AG08395 (cell line): ENCODE measurements around the gene ZNF22.
A peak's percentile ranks its signal among the peaks of the same experiment; 100 is the strongest.

Source experiments
- DNase-seq: peaks from one replicate; pipeline ENCODE4 v3.0.0; 2012; ENCODE audit warnings: mixed read lengths, low spot score

Gene ZNF22

GRCh38 chr10:44965104-44965503 is 35.6 kb upstream of the ZNF22 start:
- no peak for DNase-seq

DNA sequence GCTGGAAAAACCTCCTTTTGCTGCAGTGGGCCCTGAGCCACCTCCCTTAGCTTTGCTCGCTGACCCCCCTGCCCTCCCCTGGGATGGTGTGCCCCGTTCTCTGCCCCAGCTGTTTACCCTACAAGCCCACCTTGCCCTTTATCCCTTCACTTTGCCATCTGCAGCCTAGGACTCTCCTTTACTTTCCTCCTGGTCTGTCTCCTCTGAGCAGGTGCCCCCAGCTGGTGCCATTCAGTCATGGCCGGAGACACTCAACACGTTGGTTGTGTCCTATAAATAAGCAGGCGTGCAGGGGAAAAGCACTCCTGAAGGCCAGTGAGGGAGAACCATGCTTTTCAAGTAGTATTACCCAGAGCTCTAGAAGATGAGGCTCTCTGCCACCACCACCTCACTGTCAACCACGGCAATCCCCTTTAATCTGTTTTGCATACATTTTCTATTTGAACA is 35.0 kb upstream of the ZNF22 start:
- DNase-seq: no peak

DNA sequence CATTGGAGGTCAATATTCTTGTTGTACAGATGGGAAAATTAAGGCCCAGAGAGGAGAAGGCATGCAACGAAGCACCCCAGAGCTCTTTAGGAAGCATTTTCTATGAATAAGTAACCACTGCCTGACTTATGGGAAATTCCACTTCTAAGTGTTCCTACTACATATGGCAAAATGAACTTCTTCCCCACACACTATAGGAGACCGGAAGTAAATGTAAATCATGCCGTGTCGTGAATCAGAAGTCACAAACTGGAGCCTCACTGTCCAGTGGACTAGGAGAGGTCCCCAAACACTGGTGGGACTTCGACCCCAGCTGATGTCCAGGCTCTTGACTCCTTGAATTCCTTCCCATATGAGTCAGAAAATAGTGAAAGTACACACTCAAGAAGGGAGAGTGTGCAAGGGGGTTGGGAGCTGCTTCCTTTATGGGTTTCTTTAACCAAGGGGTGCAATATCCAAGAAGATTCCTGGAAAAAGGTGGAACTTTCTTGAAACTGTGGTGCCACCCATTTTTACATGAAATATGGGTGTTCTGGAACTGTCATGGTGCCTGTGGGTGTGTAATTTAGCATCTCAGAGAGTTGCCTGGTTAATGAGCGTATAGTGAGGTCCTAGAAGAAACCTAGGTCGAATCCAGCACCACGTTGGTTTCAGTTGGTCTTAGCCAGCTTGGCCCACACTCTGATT is 34.5 kb upstream of the ZNF22 start:
- no peak for DNase-seq

GRCh38 chr10:44966816-44967509 is 33.8 kb upstream of the ZNF22 start:
- DNase-seq: no peak

- no peak for DNase-seq
Measured at GRCh38 chr10:44967616-44968015, 33.1 kb upstream of the ZNF22 start.

DNA sequence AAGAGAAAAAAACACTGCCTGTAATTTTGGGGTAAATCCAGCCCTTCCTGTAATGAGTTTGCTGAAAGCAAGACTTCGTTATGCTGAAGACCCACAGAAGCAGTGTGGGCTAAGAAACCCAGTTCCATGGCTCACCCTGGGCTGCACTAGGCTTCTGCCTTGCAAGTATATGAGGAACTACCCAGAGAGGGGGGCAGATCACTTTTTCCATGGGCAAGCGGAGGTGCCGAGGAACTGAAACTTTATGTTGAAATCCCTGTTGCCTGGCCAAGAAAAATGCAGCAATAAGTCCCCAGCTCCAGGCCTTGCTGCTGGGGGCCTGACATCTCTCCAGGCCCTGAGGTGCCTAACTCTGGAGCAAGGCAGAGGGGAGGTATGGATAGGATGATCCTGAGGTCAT is 32.6 kb upstream of the ZNF22 start:
- DNase-seq: peak; percentile 31

GRCh38 chr10:44968500-44969400 is 32.0 kb upstream of the ZNF22 start:
- no peak for DNase-seq

GRCh38 chr10:44969854-44970253 is 30.9 kb upstream of the ZNF22 start:
- DNase-seq: no peak

DNA sequence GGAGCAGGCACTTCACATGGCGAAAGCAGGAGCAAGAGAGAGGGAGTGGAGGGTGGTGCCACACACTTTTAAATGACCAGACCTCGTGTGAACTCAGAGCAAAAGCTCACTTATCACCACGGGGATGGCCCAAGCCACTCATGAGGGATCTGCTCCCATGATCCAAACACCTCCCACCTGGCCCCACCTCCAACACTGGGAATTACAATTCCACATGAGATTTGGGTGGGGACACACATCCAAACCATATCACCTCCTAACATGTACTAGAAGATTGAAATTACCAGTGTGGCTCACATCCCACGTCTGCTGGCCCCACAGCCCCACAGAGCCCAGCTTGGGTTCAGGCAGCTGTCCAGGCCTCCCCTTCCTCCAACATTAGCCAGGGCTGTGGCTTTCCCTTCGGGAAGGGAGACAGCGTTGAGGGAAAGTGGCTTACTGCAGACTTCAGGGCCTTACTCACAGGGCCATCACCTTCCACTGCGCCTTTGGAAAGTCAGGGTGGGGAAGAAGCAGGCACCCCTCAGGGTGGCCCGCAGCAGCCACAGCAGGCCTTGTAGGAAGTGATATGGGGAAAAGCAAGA is 29.8 kb upstream of the ZNF22 start:
- DNase-seq: no peak

DNA sequence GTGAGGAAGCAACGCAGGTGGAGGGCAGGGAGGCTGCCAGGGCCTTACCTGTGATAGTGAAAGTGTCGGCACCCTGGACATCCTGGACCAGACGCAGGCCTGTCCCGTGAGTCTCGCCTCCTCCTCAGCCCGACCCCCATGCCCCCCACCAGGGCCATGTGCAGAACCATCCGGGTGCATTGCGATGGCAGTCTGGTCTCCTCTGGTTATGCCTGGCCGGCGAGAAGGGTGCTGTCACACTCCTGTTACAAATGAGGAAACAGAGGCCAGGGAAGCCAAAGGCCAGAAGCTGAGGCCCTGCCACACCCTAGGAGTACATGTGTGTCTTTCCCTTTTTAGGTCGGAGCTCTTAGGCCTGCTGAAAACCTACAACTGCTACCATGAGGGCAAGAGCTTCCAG is 29.3 kb upstream of the ZNF22 start:
- no peak for DNase-seq

GRCh38 chr10:44971935-44972757 is 28.6 kb upstream of the ZNF22 start:
- no peak for DNase-seq

- DNase-seq: no peak
Measured at GRCh38 chr10:44972874-44973306, 27.8 kb upstream of the ZNF22 start.

- DNase-seq: no peak
Measured at GRCh38 chr10:44973323-44974081, 27.2 kb upstream of the ZNF22 start.

DNA sequence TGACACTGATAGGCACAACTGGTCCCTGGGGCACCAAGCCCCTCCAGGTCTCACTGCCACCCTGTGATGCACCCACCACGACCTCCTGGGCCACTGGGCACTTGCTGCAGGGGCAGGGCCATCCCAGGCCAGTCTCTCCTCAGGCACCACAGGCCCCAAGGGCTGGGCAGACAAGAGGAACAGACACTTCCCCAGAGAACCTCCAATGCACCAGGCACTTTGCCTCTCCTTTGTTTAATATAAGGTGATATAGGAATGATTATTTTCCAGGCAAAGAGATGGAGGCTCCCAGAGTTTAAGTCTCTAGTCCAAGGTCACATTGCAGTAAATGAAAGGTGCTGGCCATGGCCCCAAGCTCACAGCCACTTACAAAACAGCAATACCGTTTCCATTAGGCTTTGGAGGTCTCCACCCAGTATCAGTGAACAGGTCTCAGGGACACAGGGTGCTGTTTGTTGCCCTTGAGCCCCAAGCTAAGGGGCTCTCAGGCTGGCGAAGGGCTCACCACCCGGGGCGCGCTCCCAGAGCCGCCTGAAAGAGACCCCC is 26.6 kb upstream of the ZNF22 start:
- DNase-seq: no peak

DNA sequence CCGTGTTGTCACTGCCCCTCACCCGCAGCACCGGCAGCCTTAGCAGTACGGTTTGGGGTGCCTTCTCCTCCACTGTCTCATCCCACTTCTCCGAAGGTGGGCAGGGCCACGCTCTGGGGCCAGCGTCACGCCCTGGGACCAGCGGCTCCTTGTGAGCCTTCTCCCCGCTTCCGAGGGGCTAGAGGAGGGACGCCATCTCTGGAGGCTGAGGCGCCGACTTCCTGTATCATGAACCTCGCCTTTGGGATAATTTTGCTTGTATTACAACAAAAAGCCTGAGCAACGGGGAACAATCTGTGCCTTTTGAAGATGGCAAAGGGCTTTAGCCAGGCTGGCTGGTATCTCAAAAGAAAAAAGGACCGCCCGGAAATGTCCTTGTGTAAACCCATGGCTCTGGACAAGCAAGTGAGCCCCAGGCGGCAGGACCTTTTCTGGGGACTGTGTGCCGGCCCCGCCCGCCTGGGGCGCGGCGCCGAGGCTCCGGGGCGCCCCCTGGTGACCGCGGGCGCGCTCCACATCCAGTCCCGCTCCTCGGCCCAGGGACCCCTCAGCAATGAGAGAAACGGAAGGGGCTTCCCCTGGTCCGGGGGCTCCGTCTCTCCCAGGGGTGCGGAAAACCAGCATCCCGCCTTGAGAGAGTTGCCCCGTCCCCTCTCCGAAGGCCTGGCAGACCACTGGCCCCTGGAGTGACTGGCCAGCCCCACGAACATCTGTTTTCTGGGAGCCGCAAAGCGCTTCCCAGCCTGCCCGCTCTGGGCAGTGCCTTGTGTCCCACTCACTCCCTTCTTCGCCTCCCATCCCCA is 25.9 kb upstream of the ZNF22 start:
- DNase-seq: peak; percentile 83

DNA sequence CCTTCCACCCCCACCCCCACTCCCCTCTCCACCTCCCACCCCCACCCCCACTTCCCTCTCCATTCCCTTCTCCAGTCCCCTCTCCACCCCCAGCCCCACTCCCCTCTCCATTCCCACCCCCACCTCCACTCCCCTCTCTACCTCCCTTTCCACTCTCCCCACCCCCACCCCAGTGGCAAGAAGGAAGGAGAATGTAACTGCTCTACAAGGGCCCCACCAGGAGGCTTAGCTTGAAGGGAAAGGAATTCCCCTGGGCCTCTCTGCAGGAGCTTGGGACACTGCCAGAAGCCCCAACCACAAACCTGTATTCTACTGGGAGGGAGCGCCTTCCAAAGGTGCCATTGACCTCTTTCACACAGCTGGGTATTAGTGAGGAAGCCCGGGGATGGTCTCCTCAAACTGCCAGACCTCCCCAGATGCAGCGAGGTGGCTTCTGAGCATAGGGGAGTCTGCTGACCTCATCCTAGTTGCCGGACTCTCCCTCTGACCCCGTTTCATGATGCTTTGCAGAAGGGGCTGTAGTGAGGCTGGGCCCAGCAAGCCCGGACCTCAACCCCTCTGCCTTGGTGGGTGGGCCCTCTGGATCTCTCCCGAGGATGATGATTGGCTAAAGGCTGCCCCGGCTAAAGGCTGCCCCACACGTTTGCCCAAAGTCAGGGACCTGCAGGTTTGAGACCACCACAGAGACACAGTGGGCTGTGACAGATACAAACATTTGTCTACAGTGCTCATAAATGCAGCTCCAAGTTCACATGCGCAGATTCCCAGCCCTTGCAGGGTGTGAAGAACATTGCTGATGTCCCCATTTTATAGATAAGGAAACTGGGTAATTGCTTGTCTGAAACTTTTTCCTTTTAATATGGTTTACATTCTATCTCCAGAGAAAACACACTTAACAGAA is 25.0 kb upstream of the ZNF22 start:
- no peak for DNase-seq

DNA sequence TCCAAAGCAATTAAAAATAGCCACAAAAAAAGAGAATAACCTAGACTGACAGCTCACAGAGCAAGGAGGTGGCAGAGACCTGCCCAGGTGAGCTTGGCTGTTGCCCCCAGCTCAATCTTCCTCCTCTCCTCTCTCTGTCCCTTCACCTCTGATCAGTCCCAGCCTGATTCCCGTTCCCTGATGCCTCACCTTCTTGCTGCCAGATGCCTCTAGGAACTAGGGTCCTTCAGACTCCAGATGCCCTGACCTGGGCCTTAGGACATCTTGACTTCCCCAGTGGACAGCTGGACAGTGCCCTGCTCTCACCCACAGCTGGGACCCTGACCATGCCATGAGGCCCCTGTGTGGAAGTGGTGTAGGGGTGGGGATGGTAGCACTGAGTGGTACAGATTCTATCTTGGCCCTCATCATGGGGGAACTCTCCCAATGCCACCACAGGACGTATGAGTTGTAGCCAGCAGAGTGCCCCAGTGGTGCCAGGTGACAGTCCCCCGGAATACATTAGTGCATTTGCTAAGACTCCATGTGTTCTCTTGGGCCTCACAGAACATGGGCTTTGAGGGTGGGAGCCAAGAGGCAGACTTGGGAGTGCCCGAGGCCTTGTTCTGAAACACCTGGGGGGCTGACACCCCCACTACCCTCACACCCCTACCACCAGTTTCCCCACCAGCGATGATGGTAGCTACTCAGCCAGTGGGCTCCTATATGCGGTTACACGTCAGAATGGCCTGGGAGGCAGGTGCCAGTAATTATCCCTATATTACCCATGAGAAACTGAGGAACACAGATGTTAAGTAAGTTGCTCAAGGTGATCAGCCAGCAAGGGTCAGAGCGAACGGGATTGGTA is 24.1 kb upstream of the ZNF22 start:
- no peak for DNase-seq
